BLaER1 treated with 17β-estradiol and CSF1 and Interleukin-3, amounts not matched to agents 10 nM and 100 nM (cell line): ENCODE measurements around the gene EGLN2.
"Not testable (repeated sequence)": the region's sequence is repeated elsewhere in the genome, so short reads cannot be mapped to it uniquely, and the experiment has no call there.

Experiments used
- H3K27ac ChIP-seq, 11 experiments: shearing (Covaris generic); formaldehyde crosslinking; 2 replicates each; pipeline ENCODE4 v1.8.1; 2022
- H3K27me3 ChIP-seq, 11 experiments: shearing (Covaris generic); formaldehyde crosslinking; 2 replicates each; pipeline ENCODE4 v1.8.1; 2022
- H3K36me3 ChIP-seq, 11 experiments: shearing (Covaris generic); formaldehyde crosslinking; 2 replicates each; pipeline ENCODE4 v1.8.1; 2022
- H3K4me1 ChIP-seq, 10 experiments: shearing (Covaris generic); formaldehyde crosslinking; 2 replicates each; pipeline ENCODE4 v1.8.1; 2022
- H3K4me2 ChIP-seq, 11 experiments: shearing (Covaris generic); formaldehyde crosslinking; 2 replicates each; pipeline ENCODE4 v1.8.1; 2022
- H3K4me3 ChIP-seq, 10 experiments: shearing (Covaris generic); formaldehyde crosslinking; 2 replicates each; pipeline ENCODE4 v1.8.1; 2022
- H3K9ac ChIP-seq, 11 experiments: shearing (Covaris generic); formaldehyde crosslinking; 2 replicates each; pipeline ENCODE4 v1.8.1; 2022
- H3K9me3 ChIP-seq, 11 experiments: shearing (Covaris generic); formaldehyde crosslinking; replicated peaks in 1 of 11; 2 replicates each; pipeline ENCODE4 v1.8.1; 2022
- H4K20me1 ChIP-seq, 11 experiments: shearing (Covaris generic); formaldehyde crosslinking; 2 replicates each; pipeline ENCODE4 v1.8.1; 2022
- Cebpa-rat ChIP-seq, 11 experiments: shearing (Covaris generic); IDR thresholded peaks; 2 replicates each; pipeline ENCODE4 v1.8.1; 2022

Gene EGLN2

GRCh38 chr19:40780582-40780981 is 18.4 kb upstream of the EGLN2 start:
- no peaks in the 10 kb centered on the region for H3K27me3 ChIP-seq
- H3K9me3 ChIP-seq = no peaks in the 10 kb centered on the region
- H3K4me3 ChIP-seq = no peak overlapping the region
- no peak overlapping the region for H3K9ac ChIP-seq
- 0 out of 22 replicates have a peak overlapping the region, but pooled peaks of 1 of the 11 experiments have one; percentile 89 for H3K4me2 ChIP-seq
- H3K4me1 ChIP-seq = peaks cover 31 to 44% (median 35%) of the 10 kb centered on the region in 10 experiments
- no peak overlapping the region for H3K27ac ChIP-seq
- peaks cover 0 to 48% (median 6%) of the 10 kb centered on the region in 11 experiments; a peak in 10 of 22 replicates for H3K36me3 ChIP-seq
- TF ChIP-seq Cebpa-rat (IDR thresholded peaks at IDR 0.05) = no peak
- peaks cover 0 to 10% (median 5%) of the 10 kb centered on the region in 11 experiments; a peak in 8 of 22 replicates for H4K20me1 ChIP-seq

GRCh38 chr19:40781140-40781539 is 17.9 kb upstream of the EGLN2 start:
- no peak overlapping the region for H3K9ac ChIP-seq
- H3K4me2 ChIP-seq = peak overlapping the region in 1 of 11 experiments; percentile 40; a peak in 1 of 22 replicates
- H3K36me3 ChIP-seq = peaks cover 0 to 49% (median 6%) of the 10 kb centered on the region in 11 experiments; a peak in 10 of 22 replicates
- TF ChIP-seq Cebpa-rat (IDR thresholded peaks at IDR 0.05) = no peak
- no peak overlapping the region for H3K4me3 ChIP-seq
- no peaks in the 10 kb centered on the region for H3K9me3 ChIP-seq
- H3K27me3 ChIP-seq = no peaks in the 10 kb centered on the region
- no peak overlapping the region for H3K27ac ChIP-seq
- peaks cover 26 to 39% (median 29%) of the 10 kb centered on the region in 10 experiments for H3K4me1 ChIP-seq
- peaks cover 0 to 10% (median 4%) of the 10 kb centered on the region in 11 experiments; a peak in 8 of 22 replicates for H4K20me1 ChIP-seq

GRCh38 chr19:40783711-40784110 is 15.3 kb upstream of the EGLN2 start:
- Histone ChIP-seq H3K9ac (no peak overlapping the region), H3K4me2 (no peak overlapping the region), H3K27me3 (no peaks in the 10 kb centered on the region), H3K9me3 (no peaks in the 10 kb centered on the region), H3K4me1 (peaks cover 15 to 30% (median 22%) of the 10 kb centered on the region in 10 experiments), H3K27ac (no peak overlapping the region), H4K20me1 (peaks cover 0 to 3% (median 0%) of the 10 kb centered on the region in 11 experiments; a peak in 1 of 22 replicates), H3K4me3 (no peak overlapping the region), H3K36me3 (peaks cover 0 to 74% (median 10%) of the 10 kb centered on the region in 11 experiments; a peak in 11 of 22 replicates)
- no peak for TF ChIP-seq Cebpa-rat (IDR thresholded peaks at IDR 0.05)

GRCh38 chr19:40784146-40784545 is 14.8 kb upstream of the EGLN2 start:
- H4K20me1 ChIP-seq, H3K27me3 ChIP-seq, H3K27ac ChIP-seq, H3K4me3 ChIP-seq, H3K9ac ChIP-seq, H3K4me2 ChIP-seq, H3K9me3 ChIP-seq: not testable (repeated sequence)
- Histone ChIP-seq H3K4me1 (peaks cover 10 to 25% (median 17%) of the 10 kb centered on the region in 10 experiments), H3K36me3 (peaks cover 0 to 79% (median 10%) of the 10 kb centered on the region in 11 experiments; a peak in 11 of 22 replicates)

GRCh38 chr19:40785526-40785925 is 13.5 kb upstream of the EGLN2 start:
- peaks cover 0 to 11% (median 6%) of the 10 kb centered on the region in 10 experiments; a peak in 8 of 20 replicates for H3K4me1 ChIP-seq
- no peaks in the 10 kb centered on the region for H4K20me1 ChIP-seq
- no peak for TF ChIP-seq Cebpa-rat (IDR thresholded peaks at IDR 0.05)
- no peaks in the 10 kb centered on the region for H3K27me3 ChIP-seq
- H3K4me3 ChIP-seq = no peak overlapping the region
- no peaks in the 10 kb centered on the region for H3K9me3 ChIP-seq
- no peak overlapping the region for H3K9ac ChIP-seq
- no peak overlapping the region for H3K4me2 ChIP-seq
- H3K36me3 ChIP-seq = peaks cover 0 to 86% (median 15%) of the 10 kb centered on the region in 11 experiments; a peak in 13 of 22 replicates
- no peak overlapping the region for H3K27ac ChIP-seq

GRCh38 chr19:40786060-40787037 is 12.6 kb upstream of the EGLN2 start:
- H3K9ac ChIP-seq = no peak overlapping the region
- peaks cover 0 to 91% (median 15%) of the 10 kb centered on the region in 11 experiments; a peak in 15 of 22 replicates for H3K36me3 ChIP-seq
- no peaks in the 10 kb centered on the region for H3K9me3 ChIP-seq
- no peak overlapping the region for H3K4me2 ChIP-seq
- H4K20me1 ChIP-seq = 0 out of 22 replicates have a peak, but pooled peaks cover 0 to 1% (median 0%) of the 10 kb centered on the region in 11 experiments
- TF ChIP-seq Cebpa-rat (IDR thresholded peaks at IDR 0.05) = no peak
- H3K4me1 ChIP-seq = peaks cover 0 to 10% (median 3%) of the 10 kb centered on the region in 10 experiments; a peak in 12 of 20 replicates
- no peaks in the 10 kb centered on the region for H3K27me3 ChIP-seq
- H3K27ac ChIP-seq = no peak overlapping the region
- no peak overlapping the region for H3K4me3 ChIP-seq

- Histone ChIP-seq H3K9me3 (no peaks in the 10 kb centered on the region), H3K4me1 (peaks cover 0 to 26% (median 16%) of the 10 kb centered on the region in 10 experiments; a peak in 14 of 20 replicates), H4K20me1 (0 out of 22 replicates have a peak, but pooled peaks cover 0 to 4% (median 0%) of the 10 kb centered on the region in 11 experiments), H3K4me2 (peak overlapping the region in 3 of 11 experiments; percentile 13 to 22 (median 20); a peak in 6 of 22 replicates), H3K4me3 (no peak overlapping the region), H3K36me3 (peaks cover 0 to 75% (median 18%) of the 10 kb centered on the region in 11 experiments; a peak in 16 of 22 replicates), H3K27ac (no peak overlapping the region), H3K9ac (0 out of 22 replicates have a peak overlapping the region, but pooled peaks of 1 of the 11 experiments have one; percentile 29), H3K27me3 (no peaks in the 10 kb centered on the region)
- TF ChIP-seq Cebpa-rat (IDR thresholded peaks at IDR 0.05) = no peak
Measured at GRCh38 chr19:40791349-40791748, 7.6 kb upstream of the EGLN2 start.

GRCh38 chr19:40791996-40792395 is 7.0 kb upstream of the EGLN2 start:
- H3K27me3 ChIP-seq = no peaks in the 10 kb centered on the region
- peak overlapping the region in 2 of 11 experiments; percentile 10 to 13; a peak in 2 of 22 replicates for H3K9ac ChIP-seq
- no peak overlapping the region for H3K27ac ChIP-seq
- H3K9me3 ChIP-seq = no peaks in the 10 kb centered on the region
- H4K20me1 ChIP-seq = 0 out of 22 replicates have a peak, but pooled peaks cover 0 to 4% (median 0%) of the 10 kb centered on the region in 11 experiments
- peak overlapping the region in 6 of 11 experiments; percentile 13 to 40 (median 22); a peak in 10 of 22 replicates for H3K4me2 ChIP-seq
- peaks cover 0 to 73% (median 19%) of the 10 kb centered on the region in 11 experiments; a peak in 14 of 22 replicates for H3K36me3 ChIP-seq
- no peak for TF ChIP-seq Cebpa-rat (IDR thresholded peaks at IDR 0.05)
- H3K4me1 ChIP-seq = peaks cover 2 to 30% (median 17%) of the 10 kb centered on the region in 10 experiments; a peak in 18 of 20 replicates
- no peak overlapping the region for H3K4me3 ChIP-seq
